Stimulated activated CD4-positive, alpha-beta T cell treated with anti-CD3 and anti-CD28 coated beads, Interleukin-12 subunit alpha, Interleukin-12 subunit beta, amount 100 ng/mL, for 48 hours (primary cell): ENCODE data around the gene MYO6.

Source experiments
- DNase-seq, 3 donors: peaks; one replicate each; pipeline ENCODE4 v3.0.0-alpha.2; 2020; ENCODE audit warnings: low read depth in 2 of 3, low spot score in 1 of 3

Gene MYO6

GRCh38 chr6:75940564-75940963 is 191.5 kb downstream of the MYO6 start:
- no peak for DNase-seq

DNA sequence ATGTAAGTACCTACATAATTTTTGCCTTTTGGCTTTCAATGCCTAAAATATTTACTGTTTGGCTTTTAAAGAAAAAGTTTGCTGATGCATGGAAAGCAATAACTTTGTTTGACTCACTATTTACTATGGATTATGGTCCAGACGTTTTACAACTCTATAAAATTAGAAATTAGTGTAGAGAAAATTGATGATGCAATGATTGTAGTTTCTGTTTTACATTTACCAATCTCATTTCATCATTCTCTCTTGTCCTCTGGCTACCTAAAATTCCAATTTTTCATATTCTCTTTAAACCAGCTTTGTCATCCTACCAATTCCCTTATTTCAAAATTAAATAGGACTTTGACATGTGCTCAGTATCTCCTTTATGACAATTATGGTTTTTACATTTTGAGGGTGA is 192.5 kb downstream of the MYO6 start:
- DNase-seq, result no peak

DNA sequence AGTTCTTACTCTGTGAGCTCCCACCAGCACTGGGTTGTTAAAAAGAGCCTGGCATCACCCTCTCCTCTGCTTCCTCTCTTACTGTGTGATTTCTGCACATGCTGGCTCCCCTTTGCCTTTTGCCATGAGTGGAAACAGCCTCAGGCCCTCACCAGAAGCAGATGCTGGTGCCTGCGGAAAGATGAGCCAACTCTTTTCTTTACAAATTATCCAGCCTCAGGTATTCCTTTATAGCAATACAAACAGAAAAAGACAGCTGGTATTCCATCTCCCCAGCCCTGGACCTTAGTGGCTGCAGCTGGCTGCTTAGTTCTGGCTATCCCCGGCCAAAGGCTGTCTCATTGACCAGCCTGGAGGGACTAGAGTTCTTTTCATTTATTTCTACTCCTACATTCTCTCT is 194.3 kb downstream of the MYO6 start:
- DNase-seq, result no peak

DNA sequence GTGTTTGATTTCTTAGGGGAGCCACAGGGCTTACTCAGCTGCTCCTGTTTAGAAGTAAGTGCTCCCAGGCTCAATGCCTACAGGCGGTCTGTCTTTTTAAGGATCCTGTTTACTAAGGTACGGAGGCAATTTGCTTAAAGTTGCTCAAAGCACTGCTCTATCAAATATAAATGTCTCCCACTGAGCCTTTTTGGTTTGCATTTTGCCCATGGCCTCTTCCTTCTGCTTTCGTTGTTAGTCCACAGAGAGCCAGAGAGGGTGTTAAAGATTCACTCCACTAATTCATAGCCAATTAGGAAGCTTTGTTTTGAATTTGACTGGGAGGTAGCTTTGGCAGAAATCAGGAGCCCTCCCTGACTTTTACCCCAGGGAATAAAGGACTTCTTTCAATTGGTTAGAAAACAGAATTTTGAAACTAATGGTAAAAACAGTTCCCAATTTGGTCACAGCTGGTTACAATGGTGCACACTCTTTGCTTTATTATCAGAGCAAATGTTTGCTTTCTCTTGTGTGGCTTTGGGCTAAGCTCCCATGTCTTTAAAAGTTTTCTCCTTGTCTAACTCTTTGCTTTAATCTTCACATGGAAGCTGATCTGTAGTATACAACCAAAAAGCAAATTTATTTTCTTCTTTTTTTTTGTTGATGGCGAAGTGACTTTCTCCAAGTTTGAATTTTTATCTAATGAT is 197.2 kb downstream of the MYO6 start:
- DNase-seq, result no peak

DNA sequence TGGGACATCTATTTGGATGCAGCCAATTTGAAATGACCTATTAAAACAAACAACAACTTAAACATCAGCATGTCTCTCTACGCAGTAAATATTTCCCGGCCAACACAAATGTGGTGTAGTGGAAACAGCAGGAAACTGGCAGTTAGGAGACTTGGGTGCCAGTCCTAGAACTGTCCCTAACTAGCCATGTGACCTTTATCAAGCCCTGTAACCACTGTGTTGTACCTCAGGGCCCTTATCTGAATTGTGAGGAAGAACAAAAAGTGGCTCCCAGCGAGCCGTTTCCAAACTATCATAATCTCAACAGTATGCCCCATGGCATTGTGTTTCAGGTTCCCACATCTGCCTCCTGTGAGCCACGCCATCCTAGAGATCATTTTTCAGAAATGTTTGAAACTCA is 198.9 kb downstream of the MYO6 start:
- no peak for DNase-seq

DNA sequence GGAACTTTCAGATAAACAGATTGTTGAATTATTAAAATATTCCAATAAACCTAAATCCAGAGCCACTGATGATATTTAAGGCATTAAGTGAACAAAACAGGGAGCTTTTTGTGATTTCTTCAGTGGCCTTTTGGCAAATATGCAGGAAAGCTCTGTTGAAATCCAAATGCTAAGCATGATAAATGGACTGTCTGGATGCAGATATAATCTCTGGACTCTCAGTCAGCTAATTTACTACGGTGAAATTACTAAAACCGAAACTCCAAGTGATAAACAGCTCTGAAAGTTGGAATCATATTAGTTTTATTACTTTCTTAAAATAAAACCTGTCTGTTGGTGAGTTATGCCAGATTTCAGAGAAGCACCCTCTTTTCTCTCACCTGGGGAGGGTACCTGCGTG is 203.1 kb downstream of the MYO6 start:
- DNase-seq, result no peak

GRCh38 chr6:75963569-75963968 is 214.5 kb downstream of the MYO6 start:
- DNase-seq, result no peak

DNA sequence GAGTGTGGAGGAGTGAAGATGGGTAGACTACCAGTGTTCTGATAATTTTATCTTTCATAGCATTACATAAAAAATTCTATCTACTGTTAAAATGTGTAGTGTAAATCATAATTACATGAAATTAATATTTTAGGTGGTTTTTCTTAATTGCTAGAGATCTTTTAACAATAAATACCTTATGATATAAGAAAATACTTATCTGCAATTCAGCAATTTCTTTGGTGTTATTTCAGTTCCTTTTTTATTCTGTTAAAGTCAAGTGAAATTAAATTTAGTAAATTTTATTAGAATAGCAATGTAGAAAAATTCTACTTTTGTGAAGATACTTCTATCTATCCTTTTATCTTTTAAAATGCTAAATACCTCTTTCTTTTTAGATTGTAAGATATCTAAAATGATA is 219.1 kb downstream of the MYO6 start:
- DNase-seq, result no peak
